ENCODE results near the gene SMG6.

DNA sequence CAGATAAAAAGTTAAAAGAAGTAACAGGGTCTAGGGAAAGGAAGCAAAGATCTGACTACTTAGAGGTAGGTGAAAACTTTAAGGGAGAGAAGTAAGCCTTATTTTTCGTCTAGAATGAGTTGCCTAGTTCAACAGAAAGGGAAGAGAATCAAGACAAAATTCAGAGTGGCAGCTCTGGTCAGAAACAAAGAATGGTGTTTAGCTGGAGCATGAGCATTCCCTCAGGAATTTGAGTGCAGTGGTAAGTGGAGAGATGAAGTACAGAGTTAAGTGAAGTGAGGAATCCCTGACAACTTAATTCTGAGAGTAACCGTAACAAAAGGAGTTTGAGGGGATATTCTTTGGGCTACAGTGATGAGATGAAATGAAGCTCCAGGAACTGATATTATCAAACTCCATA lies 11.5 kb downstream of the SMG6 start:
- TF ChIP-seq, protein P1, sequence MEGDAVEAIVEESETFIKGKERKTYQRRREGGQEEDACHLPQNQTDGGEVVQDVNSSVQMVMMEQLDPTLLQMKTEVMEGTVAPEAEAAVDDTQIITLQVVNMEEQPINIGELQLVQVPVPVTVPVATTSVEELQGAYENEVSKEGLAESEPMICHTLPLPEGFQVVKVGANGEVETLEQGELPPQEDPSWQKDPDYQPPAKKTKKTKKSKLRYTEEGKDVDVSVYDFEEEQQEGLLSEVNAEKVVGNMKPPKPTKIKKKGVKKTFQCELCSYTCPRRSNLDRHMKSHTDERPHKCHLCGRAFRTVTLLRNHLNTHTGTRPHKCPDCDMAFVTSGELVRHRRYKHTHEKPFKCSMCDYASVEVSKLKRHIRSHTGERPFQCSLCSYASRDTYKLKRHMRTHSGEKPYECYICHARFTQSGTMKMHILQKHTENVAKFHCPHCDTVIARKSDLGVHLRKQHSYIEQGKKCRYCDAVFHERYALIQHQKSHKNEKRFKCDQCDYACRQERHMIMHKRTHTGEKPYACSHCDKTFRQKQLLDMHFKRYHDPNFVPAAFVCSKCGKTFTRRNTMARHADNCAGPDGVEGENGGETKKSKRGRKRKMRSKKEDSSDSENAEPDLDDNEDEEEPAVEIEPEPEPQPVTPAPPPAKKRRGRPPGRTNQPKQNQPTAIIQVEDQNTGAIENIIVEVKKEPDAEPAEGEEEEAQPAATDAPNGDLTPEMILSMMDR (IDR thresholded peaks at IDR 0.05; ENCODE audit: low read depth, low read length) = no peak
- no peak for TF ChIP-seq EZH2phosphoT487 (IDR thresholded peaks at IDR 0.05; ENCODE audit: low read depth)
